Suprapubic skin (tissue), 3 donors: ENCODE results near the gene COL11A2.

Source experiments
- CTCF ChIP-seq, 2 donors: fragments of 200-600 bp in 1 of 2; fragments of 450-650 bp in 1 of 2; sonication (generic) in 1 of 2; IDR thresholded peaks; one replicate each; pipeline ENCODE4 v1.5.1; 2016 to 2019; ENCODE audit warnings: antibody characterized with exemption in 2 of 2, mild to moderate bottlenecking in 1 of 2, moderate library complexity in 1 of 2
- POLR2A ChIP-seq, 2 donors: fragments of 450-650 bp; IDR thresholded peaks; one replicate each; pipeline ENCODE4 v1.6.1; 2017; ENCODE audit warnings: antibody characterized with exemption in 2 of 2, mild to moderate bottlenecking in 2 of 2, moderate library complexity in 2 of 2

DNA sequence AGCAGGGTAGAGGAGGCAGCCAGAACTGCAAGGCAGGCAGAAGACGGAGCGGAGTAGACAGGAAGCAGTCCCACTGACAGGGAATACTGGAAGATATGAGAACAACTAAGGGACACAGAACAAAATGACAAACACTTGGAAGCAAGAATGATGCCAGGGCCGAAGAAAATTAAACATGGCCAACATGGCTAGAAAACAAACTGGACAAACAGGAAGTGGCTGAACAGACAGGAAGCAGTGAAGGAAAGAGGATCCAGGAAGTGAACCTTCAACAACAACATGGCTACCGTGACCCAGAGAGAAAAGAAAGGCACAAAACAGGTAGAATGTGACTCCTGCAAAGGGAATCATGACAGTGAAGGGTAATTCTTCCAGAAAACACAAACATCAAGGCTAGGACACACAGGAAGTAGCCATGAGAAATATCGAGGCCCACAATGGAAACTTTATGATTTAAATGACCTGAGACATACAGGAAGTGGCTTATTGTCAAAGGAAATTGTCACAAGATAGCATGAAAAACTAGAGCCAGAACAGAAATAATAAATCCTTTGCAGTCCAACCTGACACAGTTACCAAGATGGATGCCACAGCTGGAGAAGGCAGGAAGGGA is 9.1 kb downstream of the COL11A2 start:
- TF ChIP-seq CTCF (IDR thresholded peaks at IDR 0.05) (no peak), POLR2A (IDR thresholded peaks at IDR 0.05) (no peak)
